ENCODE data around the gene ECT2L. TPM values are rescaled to one million over a fixed set of nuclear protein-coding genes. Genes with fewer than 3 reads are reported as not detected.
"Not testable (repeated sequence)": the region's sequence is repeated elsewhere in the genome, so short reads cannot be mapped to it uniquely, and the experiment has no call there.

ECT2L gene
- total RNA-seq, 1 experiment from 2014 or later, result not detected

- not testable (repeated sequence) for DNase-seq (ENCODE audit: low spot score)
These were observed 141.0 kb downstream of the ECT2L start for GRCh38 chr6:138936873-138937272.

GRCh38 chr6:138943089-138943625, 147.3 kb downstream of the ECT2L start:
- no peak for DNase-seq (ENCODE audit: low spot score)

GRCh38 chr6:138944412-138944811, 148.5 kb downstream of the ECT2L start:
- DNase-seq (ENCODE audit: low spot score), result peak; percentile 72

- DNase-seq (ENCODE audit: low spot score), result peak; percentile 3
These were observed 149.5 kb downstream of the ECT2L start for GRCh38 chr6:138945354-138945753.

GRCh38 chr6:138948004-138948403, 152.1 kb downstream of the ECT2L start:
- DNase-seq (ENCODE audit: low spot score), result no peak

DNA sequence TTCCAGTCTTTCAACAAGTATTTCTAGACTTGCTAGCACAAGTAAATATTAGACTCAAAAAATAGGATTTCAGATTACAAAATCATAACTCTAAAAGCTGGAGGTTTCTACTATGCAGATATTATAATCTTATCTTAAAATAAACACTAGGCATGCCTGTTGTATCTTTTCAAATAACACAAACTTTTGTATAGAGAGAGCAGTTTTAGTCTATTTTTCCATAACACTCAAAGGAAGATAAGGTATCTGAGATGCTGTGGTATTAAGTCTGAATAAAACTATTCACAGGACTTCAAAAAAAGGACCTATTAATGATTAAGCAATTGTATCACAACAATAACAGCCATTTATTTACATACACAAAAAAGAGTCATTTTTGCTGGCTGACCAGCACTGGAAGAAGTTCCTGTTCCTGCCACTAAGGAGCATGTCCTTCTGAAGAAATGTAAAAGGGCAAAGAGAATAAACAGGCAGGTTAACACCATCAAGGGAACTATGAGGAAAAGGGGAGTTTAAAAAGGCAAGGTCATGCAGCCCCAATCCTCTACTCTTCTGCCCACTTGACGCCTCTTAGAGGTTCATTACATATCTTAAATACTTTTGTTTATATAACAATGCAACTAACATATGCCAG, 152.8 kb downstream of the ECT2L start:
- no peak for DNase-seq (ENCODE audit: low spot score)

GRCh38 chr6:138953451-138953850, 157.6 kb downstream of the ECT2L start:
- DNase-seq (ENCODE audit: low spot score), result no peak

Other genes with a start within 250 kb of the ECT2L start
- gene CCDC28A, start 22.3 kb upstream of the ECT2L start, total RNA-seq (2014; rRNA removed; shearing (Covaris generic)), result 16.4 and 17.3 TPM in 2 replicates
- gene REPS1, start 192.2 kb downstream of the ECT2L start, total RNA-seq (2014; rRNA removed; shearing (Covaris generic)), result 19.7 and 25.1 TPM in 2 replicates
- gene ABRACL, start 232.7 kb downstream of the ECT2L start, total RNA-seq (2014; rRNA removed; shearing (Covaris generic)), result 53.1 and 68.9 TPM in 2 replicates